Measurements from ENCODE around the gene ZFP1.

- TF ChIP-seq POLR2AphosphoS5 (IDR thresholded peaks at IDR 0.05; ENCODE audit: low read depth, low read length) (no peak), RAD21 (IDR thresholded peaks at IDR 0.05; ENCODE audit: low read length) (no peak), FOXJ3 (CRISPR knock-in tag; IDR thresholded peaks at IDR 0.05) (no peak), CTCF (IDR thresholded peaks at IDR 0.05) (no peak), CHD2 (IDR thresholded peaks at IDR 0.05; ENCODE audit: low read length, partially characterized antibody) (no peak)
- TF ChIP-seq, protein P1, sequence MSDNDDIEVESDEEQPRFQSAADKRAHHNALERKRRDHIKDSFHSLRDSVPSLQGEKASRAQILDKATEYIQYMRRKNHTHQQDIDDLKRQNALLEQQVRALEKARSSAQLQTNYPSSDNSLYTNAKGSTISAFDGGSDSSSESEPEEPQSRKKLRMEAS (IDR thresholded peaks at IDR 0.05; ENCODE audit: low read depth) = no peak
Measured at GRCh38 chr16:75118943-75119539, 29.3 kb upstream of the ZFP1 start.

Measured in SK-N-SH (cell line).